A549 treated with CORT108297 at 1 μM for 4 hours (cell line): ENCODE data around the gene CLDN9. TPM values are rescaled to one million over a fixed set of nuclear protein-coding genes. Genes with fewer than 3 reads are reported as not detected.

Experiments used
- total RNA-seq: library from RNA; stranded (reverse); fragments of 200-300 nt; extraction: Qiagen RNA extraction; gene quantifications from 5 replicates; pipeline ENCODE4 v1.2.3, GENCODE V29; 2022

The CLDN9 gene, protein sequence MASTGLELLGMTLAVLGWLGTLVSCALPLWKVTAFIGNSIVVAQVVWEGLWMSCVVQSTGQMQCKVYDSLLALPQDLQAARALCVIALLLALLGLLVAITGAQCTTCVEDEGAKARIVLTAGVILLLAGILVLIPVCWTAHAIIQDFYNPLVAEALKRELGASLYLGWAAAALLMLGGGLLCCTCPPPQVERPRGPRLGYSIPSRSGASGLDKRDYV
- 0.30 to 0.52 TPM (median 0.35 TPM) in 5 replicates for total RNA-seq

DNA sequence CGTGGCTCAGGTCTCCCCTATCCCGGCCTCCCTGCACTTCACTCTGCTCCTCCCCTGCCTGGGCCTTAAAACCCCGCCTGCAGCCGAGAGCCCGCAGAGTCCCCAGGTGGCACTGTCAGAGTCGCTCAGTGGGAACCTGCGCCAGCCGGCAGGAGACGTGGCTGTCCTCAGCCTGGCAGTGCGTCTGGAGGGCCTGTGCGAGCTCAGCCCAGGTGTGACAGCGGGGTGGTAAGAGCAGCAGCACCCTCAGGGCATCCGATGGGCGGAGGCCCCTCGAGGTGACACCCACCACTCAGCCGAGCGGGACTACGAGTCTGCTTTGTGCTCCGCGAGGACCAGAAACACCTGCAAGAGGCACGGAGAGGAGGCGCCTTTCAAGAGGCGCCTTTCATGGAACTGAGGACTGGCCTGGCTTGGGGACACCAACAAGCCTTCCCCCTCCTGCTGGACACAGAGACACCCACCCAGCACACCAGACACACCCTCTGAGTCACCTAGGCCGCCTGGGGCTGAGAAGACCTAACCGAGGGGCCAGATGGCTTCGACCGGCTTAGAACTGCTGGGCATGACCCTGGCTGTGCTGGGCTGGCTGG is at the start of gene CLDN9:
TSS of gene CLDN9 (plus strand) at position 96 of the 593 bp plus-strand sequence. CDS start at position 536, 440 bp downstream.

GRCh38 chr16:2963723-2964474 is 48.8 kb upstream of the CLDN9 start, which contains the start of gene KREMEN2:
Gene KREMEN2 (plus strand): TSS chr16:2964275. CDS start chr16:2964521, 246 bp downstream.

GRCh38 chr16:2968738-2969544 is 43.8 kb upstream of the CLDN9 start, which contains the start of gene PAQR4:
Gene PAQR4 (plus strand): TSS chr16:2969348. CDS start chr16:2969675, 327 bp downstream.

DNA sequence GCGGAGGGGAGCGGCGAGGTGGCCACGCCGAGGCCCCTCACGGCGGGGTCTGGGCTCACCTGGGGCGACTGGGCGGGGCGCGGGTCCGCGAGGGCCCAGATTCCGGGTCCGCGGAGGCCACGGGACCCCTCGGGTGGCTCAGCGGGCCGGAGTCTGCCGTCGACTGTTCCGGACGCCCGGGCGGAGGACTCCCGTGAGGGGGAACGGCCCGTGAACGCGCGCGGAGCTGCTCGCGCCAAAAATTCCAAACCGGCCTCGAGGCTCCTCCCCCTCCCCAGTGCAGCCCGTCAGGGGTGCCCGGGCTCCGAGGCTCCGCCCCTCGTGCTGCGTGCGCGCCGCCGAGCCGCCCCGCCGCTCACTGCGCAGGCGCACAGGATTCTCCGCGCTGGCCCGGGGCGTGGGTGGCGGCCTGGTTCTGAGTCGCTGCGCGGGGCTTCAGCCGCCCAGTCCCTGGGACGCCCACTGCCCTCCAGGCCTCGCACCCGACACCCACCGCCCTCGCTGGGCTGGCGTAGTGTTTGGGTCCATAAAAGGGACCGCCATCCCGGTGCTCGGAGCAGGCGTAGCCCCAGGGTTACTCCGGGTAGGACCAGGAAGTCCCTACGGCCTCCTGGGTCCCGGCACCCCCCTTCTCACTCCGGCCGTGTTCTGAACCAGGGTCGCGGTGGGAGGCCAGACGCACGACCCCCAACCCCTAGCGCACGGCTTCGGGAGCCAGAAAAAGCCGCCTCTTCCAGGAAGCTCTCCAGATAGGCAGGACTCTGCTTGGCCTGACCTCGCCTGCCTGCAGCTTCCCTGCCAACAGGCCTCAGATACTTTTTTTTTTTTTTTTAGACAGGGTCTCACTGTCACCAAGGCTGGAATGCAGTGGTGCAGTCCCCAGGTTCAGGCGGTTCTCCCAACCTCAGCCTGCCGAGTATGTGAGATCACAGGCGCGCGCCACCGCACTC is 32.2 kb upstream of the CLDN9 start, which contains the start of gene PKMYT1:
TSS of gene PKMYT1 (minus strand) at position 220 of the 950 bp plus-strand sequence. CDS start 789 bp downstream, outside the sequence.

DNA sequence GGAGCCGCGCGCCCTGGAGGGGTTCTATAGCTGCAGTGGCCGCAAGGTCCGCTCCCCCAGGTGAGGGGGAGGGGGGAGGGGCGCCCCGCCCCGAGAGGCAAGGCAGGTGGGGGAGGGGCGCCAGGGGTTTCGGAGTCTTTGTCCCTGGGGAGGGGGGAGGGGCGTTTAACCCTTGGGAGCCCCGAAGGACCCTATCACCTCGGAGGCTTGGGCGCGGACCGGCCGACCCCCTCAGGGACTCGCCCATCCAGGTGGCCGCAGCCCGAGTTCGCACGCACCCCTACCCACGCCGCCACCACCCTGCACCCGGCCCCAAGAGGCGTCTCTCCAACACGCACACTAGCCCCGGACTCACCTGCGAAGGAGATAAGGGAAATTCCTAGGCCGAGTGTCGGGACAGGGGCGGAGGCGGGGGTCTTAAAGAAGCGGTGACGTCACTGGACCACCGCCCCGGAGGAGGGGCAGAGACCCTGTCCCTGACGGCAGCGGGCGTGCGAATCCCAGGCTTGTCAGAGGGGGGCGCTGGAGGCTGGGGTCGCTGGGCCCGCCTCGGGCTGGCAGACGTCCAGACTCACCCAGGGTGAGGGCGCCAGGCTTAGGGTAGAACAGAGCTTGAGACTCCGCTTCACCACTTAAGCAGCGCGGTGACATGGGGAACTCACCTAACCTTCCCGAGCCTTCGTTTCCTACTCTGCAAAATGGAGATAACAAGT is 5.2 kb downstream of the CLDN9 start, which contains the start of gene CLDN6:
TSS of gene CLDN6 (minus strand) at position 390 of the 713 bp plus-strand sequence. CDS start 2,162 bp downstream, outside the sequence.

DNA sequence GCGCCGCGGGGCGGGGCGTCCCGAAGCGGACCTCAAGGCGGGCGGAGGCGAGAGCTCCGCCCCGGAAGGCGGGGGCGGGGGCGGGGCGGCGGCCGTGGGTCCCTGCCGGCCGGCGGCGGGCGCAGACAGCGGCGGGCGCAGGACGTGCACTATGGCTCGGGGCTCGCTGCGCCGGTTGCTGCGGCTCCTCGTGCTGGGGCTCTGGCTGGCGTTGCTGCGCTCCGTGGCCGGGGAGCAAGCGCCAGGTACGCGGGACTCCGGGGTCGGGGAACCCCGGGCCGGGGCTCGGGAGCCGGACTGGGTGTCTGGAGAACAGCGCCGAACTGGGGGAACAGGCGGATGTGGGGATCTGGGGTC is 7.5 kb downstream of the CLDN9 start, which contains the start of gene TNFRSF12A:
TSS of gene TNFRSF12A (plus strand) at position 122 of the 357 bp plus-strand sequence. CDS start at position 152, 30 bp downstream.

GRCh38 chr16:3023669-3024478 is 11.2 kb downstream of the CLDN9 start, which contains the start of the genes HCFC1R1 and THOC6:
Gene HCFC1R1 (minus strand): TSS chr16:3023942. CDS start chr16:3023941, 1 bp downstream.
Gene THOC6 (plus strand): TSS chr16:3024035. CDS start chr16:3024327, 292 bp downstream.

DNA sequence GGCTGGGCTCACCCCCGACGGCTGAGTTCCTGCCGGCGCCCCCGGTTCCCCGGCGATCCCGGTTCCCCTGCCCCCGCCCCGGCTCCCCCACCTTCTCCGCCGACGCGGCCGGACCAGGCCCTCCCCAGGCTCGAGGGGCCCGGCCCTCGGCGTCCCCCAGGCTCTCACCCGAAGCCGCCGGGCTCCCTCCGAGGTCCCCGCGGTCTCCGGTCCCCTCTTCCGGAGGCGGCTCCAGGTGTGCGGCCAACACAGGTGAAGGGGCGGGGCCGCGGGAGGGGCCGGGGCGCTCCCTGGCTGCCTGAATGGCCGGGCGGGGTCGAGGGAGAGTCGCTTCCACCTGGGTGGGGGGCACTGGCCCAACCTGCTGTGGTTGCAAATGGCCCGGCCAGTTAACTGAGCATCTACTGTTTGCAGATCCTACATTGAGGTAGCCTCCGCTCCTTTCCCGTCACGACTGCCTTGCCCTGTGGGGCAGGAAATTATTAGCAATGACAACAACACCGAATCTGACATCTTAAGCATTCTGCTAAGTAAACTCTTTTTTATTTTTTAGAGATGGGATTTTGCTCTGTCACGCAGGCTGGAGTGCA is 24.1 kb downstream of the CLDN9 start, which contains the start of gene BICDL2:
TSS of gene BICDL2 (minus strand) at position 219 of the 590 bp plus-strand sequence. CDS start 1,448 bp downstream, outside the sequence.

GRCh38 chr16:3045758-3046640 is 33.3 kb downstream of the CLDN9 start, which contains the start of gene MMP25:
Gene MMP25 (plus strand): TSS chr16:3046561. CDS start chr16:3046918, 357 bp downstream.

Other genes with a start within 250 kb of the CLDN9 start
- gene ELOB, start 235.6 kb upstream of the CLDN9 start, total RNA-seq: 441 to 526 TPM (median 493 TPM) in 5 replicates
- not detected in 5 replicates for gene PRSS33, start 225.4 kb upstream of the CLDN9 start, total RNA-seq
- not detected in 5 replicates for gene PRSS41, start 214.5 kb upstream of the CLDN9 start, total RNA-seq
- 0.14 to 0.35 TPM in 2 of 5 replicates, not detected in the others for gene PRSS21, start 195.7 kb upstream of the CLDN9 start, total RNA-seq
- 0.74 to 1.2 TPM (median 0.82 TPM) in 5 replicates for gene ZG16B, start 182.6 kb upstream of the CLDN9 start, total RNA-seq
- 1.2 to 2.8 TPM (median 2.4 TPM) in 5 replicates for gene PRSS22, start 154.8 kb upstream of the CLDN9 start, total RNA-seq
- 47.2 to 60.5 TPM (median 56.0 TPM) in 5 replicates for gene FLYWCH2, start 129.7 kb upstream of the CLDN9 start, total RNA-seq
- gene FLYWCH1, start 101.0 kb upstream of the CLDN9 start, total RNA-seq: 18.4 to 33.4 TPM (median 28.8 TPM) in 5 replicates
- gene KREMEN2, start 48.6 kb upstream of the CLDN9 start, total RNA-seq: 0.74 to 2.4 TPM (median 2.2 TPM) in 5 replicates
- gene PAQR4, start 43.6 kb upstream of the CLDN9 start, total RNA-seq: 29.3 to 49.0 TPM (median 45.3 TPM) in 5 replicates
- 58.3 to 101 TPM (median 92.1 TPM) in 5 replicates for gene PKMYT1, start 32.5 kb upstream of the CLDN9 start, total RNA-seq
- gene CLDN6, start 5.3 kb downstream of the CLDN9 start, total RNA-seq: 0.30 to 0.53 TPM (median 0.35 TPM) in 5 replicates
- 461 to 723 TPM (median 621 TPM) in 5 replicates for gene TNFRSF12A, start 7.4 kb downstream of the CLDN9 start, total RNA-seq
- gene HCFC1R1, start 11.0 kb downstream of the CLDN9 start, total RNA-seq: 204 to 258 TPM (median 252 TPM) in 5 replicates
- 24.3 to 39.1 TPM (median 34.7 TPM) in 5 replicates for gene THOC6, start 11.1 kb downstream of the CLDN9 start, total RNA-seq
- not detected in 5 replicates for gene BICDL2, start 24.0 kb downstream of the CLDN9 start, total RNA-seq
- 0.52 to 1.0 TPM (median 0.90 TPM) in 5 replicates for gene MMP25, start 33.6 kb downstream of the CLDN9 start, total RNA-seq
- gene IL32, start 52.7 kb downstream of the CLDN9 start, total RNA-seq: 22.4 to 40.0 TPM (median 27.1 TPM) in 5 replicates
- 0.03 to 0.05 TPM in 2 of 5 replicates, not detected in the others for gene ZSCAN10, start 86.4 kb downstream of the CLDN9 start, total RNA-seq
- 10.8 to 15.5 TPM (median 14.6 TPM) in 5 replicates for gene ZNF205, start 99.7 kb downstream of the CLDN9 start, total RNA-seq
- gene ZNF213, start 122.1 kb downstream of the CLDN9 start, total RNA-seq: 8.9 to 13.7 TPM (median 11.8 TPM) in 5 replicates
- gene OR1F1, start 175.3 kb downstream of the CLDN9 start, total RNA-seq: 0.24 to 0.60 TPM (median 0.40 TPM) in 5 replicates
- gene ZNF200, start 222.2 kb downstream of the CLDN9 start, total RNA-seq: 7.1 to 8.8 TPM (median 8.0 TPM) in 5 replicates
- not detected in 5 replicates for gene MEFV, start 243.7 kb downstream of the CLDN9 start, total RNA-seq